Panc1 (cell line): ENCODE data around the gene DYNC1H1.

Experiments
- POLR2AphosphoS5 ChIP-seq: IDR thresholded peaks from 2 replicates; pipeline ENCODE4 v1.6.1; 2012; ENCODE audit warnings: mild to moderate bottlenecking, low read depth, low read length, moderate library complexity
- TF ChIP-seq, protein P1 (sequence below): fragments of 450-650 bp; IDR thresholded peaks from 2 replicates; pipeline ENCODE4 v1.5.1; 2017; ENCODE audit warnings: mild to moderate bottlenecking
- TF ChIP-seq, protein P2 (sequence below), 2 experiments: IDR thresholded peaks; 2 replicates each; pipeline ENCODE4 v1.6.1; 2011 to 2012; ENCODE audit warnings: low read depth in 2 of 2, control low read depth in 1 of 2, low read length in 1 of 2, mild to moderate bottlenecking in 1 of 2, moderate library complexity in 1 of 2; ENCODE audit not compliant: insufficient read depth in 1 of 2

DNA sequence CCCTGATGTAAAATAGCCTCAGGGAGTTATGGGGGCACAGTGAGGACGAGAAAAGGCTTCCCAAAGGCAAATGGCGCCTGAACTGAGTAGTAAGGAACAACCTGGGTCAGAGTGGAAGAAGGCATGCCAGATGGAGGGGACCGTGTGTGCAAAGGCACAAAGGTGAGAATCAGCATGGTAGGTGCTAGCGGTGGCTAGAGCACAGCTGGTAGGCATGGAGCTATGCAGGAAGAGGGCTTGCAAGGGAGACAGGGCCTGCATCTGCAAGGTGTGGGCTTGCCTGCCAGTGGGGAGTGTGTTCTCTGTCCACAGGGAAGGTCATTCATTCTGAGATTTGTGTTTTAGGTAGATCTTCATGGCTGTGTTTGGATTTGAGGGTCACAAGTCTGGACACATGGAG, 141.0 kb downstream of the DYNC1H1 start:
- TF ChIP-seq, protein P1, sequence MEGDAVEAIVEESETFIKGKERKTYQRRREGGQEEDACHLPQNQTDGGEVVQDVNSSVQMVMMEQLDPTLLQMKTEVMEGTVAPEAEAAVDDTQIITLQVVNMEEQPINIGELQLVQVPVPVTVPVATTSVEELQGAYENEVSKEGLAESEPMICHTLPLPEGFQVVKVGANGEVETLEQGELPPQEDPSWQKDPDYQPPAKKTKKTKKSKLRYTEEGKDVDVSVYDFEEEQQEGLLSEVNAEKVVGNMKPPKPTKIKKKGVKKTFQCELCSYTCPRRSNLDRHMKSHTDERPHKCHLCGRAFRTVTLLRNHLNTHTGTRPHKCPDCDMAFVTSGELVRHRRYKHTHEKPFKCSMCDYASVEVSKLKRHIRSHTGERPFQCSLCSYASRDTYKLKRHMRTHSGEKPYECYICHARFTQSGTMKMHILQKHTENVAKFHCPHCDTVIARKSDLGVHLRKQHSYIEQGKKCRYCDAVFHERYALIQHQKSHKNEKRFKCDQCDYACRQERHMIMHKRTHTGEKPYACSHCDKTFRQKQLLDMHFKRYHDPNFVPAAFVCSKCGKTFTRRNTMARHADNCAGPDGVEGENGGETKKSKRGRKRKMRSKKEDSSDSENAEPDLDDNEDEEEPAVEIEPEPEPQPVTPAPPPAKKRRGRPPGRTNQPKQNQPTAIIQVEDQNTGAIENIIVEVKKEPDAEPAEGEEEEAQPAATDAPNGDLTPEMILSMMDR: no peak
- TF ChIP-seq, protein P2, sequence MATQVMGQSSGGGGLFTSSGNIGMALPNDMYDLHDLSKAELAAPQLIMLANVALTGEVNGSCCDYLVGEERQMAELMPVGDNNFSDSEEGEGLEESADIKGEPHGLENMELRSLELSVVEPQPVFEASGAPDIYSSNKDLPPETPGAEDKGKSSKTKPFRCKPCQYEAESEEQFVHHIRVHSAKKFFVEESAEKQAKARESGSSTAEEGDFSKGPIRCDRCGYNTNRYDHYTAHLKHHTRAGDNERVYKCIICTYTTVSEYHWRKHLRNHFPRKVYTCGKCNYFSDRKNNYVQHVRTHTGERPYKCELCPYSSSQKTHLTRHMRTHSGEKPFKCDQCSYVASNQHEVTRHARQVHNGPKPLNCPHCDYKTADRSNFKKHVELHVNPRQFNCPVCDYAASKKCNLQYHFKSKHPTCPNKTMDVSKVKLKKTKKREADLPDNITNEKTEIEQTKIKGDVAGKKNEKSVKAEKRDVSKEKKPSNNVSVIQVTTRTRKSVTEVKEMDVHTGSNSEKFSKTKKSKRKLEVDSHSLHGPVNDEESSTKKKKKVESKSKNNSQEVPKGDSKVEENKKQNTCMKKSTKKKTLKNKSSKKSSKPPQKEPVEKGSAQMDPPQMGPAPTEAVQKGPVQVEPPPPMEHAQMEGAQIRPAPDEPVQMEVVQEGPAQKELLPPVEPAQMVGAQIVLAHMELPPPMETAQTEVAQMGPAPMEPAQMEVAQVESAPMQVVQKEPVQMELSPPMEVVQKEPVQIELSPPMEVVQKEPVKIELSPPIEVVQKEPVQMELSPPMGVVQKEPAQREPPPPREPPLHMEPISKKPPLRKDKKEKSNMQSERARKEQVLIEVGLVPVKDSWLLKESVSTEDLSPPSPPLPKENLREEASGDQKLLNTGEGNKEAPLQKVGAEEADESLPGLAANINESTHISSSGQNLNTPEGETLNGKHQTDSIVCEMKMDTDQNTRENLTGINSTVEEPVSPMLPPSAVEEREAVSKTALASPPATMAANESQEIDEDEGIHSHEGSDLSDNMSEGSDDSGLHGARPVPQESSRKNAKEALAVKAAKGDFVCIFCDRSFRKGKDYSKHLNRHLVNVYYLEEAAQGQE (IDR thresholded peaks at IDR 0.05; ENCODE audit: insufficient read depth in 1 of 2, low read depth in 2 of 2, low read length in 1 of 2): no peak
- no peak for TF ChIP-seq POLR2AphosphoS5
